DOHH2 (cell line): ENCODE results near the gene MTOR.

ENCODE experiments used
- H3F3A ChIP-seq: fragments of 200-600 bp; sonication (generic), shearing (Covaris generic); 2 replicates; pipeline ENCODE4 v1.6.0; 2016; ENCODE audit warnings: antibody characterized with exemption, mild to moderate bottlenecking; ENCODE audit not compliant: control insufficient read depth, insufficient read depth
- H3K27ac ChIP-seq: fragments of 200-600 bp; sonication (generic); 2 replicates; pipeline ENCODE4 v1.5.1; 2014; ENCODE audit warnings: low read depth, mild to moderate bottlenecking, low read length, moderate library complexity
- H3K27me3 ChIP-seq: fragments of 200-600 bp; sonication (generic); 2 replicates; pipeline ENCODE4 v1.6.1; 2014; ENCODE audit warnings: mild to moderate bottlenecking, low read length, mixed read lengths; ENCODE audit not compliant: control insufficient read depth
- H3K36me3 ChIP-seq: fragments of 200-600 bp; sonication (generic); 2 replicates; pipeline ENCODE4 v1.6.1; 2014; ENCODE audit warnings: mild to moderate bottlenecking, low read length, moderate library complexity, mixed read lengths; ENCODE audit not compliant: control insufficient read depth
- H3K4me1 ChIP-seq: fragments of 200-600 bp; sonication (generic); 2 replicates; pipeline ENCODE4 v1.6.1; 2014; ENCODE audit warnings: mild to moderate bottlenecking, low read length, mixed read lengths; ENCODE audit not compliant: control insufficient read depth
- H3K4me2 ChIP-seq: fragments of 200-600 bp; sonication (generic); 2 replicates; pipeline ENCODE4 v1.6.0; 2014; ENCODE audit warnings: mild to moderate bottlenecking, low read length, moderate library complexity
- H3K4me3 ChIP-seq: fragments of 200-600 bp; sonication (generic); 2 replicates; pipeline ENCODE4 v1.5.1; 2014; ENCODE audit warnings: mild to moderate bottlenecking, low read length, mixed read lengths
- H3K79me2 ChIP-seq: fragments of 200-600 bp; sonication (generic); 2 replicates; pipeline ENCODE4 v1.6.1; 2014; ENCODE audit warnings: mild to moderate bottlenecking, low read length, mixed read lengths; ENCODE audit not compliant: control insufficient read depth
- H3K9me2 ChIP-seq: fragments of 200-600 bp; sonication (generic); replicated peaks from 2 replicates; pipeline ENCODE4 v1.6.1; 2014; ENCODE audit warnings: mild to moderate bottlenecking, low read length, mixed read lengths; ENCODE audit not compliant: control insufficient read depth
- H3K9me3 ChIP-seq: fragments of 200-600 bp; sonication (generic); 2 replicates; pipeline ENCODE4 v1.6.1; 2014; ENCODE audit warnings: antibody characterized with exemption, low read length, mixed read lengths; ENCODE audit not compliant: control insufficient read depth, insufficient read depth
- H4K20me1 ChIP-seq: fragments of 200-600 bp; sonication (generic); 2 replicates; pipeline ENCODE4 v1.6.0; 2014; ENCODE audit warnings: low read depth, mild to moderate bottlenecking, antibody characterized with exemption, low read length, moderate library complexity; ENCODE audit not compliant: control insufficient read depth, insufficient read depth
- EZH2phosphoT487 ChIP-seq: fragments of 200-600 bp; sonication (generic); IDR thresholded peaks from 2 replicates; pipeline ENCODE4 v1.6.1; 2017; ENCODE audit warnings: borderline replicate concordance, mild to moderate bottlenecking, antibody characterized with exemption, low read length, moderate library complexity, mixed read lengths
- TF ChIP-seq, protein P1 (sequence below): fragments of 200-600 bp; sonication (generic); IDR thresholded peaks from one replicate; pipeline ENCODE4 v1.5.1; 2014; ENCODE audit warnings: antibody characterized with exemption, mild to moderate bottlenecking, low read depth, low read length; ENCODE audit not compliant: poor library complexity, severe bottlenecking

The MTOR gene

DNA sequence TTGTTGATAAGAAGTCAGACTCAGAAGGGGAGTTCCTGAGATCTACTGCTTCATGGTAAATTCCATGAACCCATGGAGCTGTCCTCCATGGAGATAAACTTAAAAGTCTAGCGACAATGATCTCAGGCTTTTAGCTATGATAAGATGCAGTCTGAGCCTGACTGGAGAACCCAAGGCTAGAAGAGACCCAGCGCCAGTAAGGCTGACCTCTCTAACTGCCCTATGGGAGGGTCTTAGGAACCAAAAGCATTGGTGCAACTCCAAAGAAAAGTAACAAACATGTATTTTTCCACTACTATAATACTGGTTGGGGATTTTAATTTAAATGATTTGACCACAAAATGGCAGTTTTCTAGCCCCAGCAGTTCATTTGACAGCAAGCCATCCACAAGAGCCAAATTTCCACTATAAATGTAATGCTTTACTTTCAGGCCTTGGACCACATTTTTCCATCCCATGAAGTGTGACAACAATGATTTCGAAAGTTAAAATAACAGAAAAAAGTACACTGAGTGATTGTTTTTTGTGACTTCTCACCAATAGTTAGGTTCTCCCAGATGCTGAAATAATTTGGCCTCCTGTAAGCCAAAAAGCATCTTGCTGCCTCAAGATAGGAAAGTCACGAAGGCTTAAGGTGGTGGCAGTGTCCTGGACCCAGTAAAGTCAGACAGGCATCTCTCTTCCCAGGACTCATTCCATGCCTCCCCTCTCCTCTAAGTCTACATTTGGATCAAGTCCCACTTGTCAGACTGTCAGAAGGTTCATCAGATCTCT lies 119.5 kb downstream of the MTOR start:
- H3K36me3 ChIP-seq, result peaks cover 71% of the 10 kb centered on the region
- no peak overlapping the region for H3K4me2 ChIP-seq

DNA sequence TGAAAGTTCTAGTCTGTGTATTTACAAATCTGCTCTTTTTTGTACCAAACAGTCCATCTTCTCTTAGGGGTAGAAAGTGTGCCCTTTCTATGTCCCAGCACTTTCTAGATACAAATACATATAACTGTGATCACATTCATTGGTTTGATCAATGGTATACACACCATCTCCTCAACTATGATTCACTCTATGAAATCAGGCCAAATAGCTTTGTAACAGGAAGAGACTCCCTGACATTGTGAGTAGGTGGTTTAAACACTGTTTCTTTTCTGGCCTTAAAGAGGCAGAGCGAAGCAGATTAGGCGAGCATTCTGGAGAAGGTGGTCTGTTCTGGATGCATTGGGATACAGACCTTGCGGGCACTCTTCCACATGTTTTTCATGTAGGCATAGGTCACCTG lies 123.4 kb downstream of the MTOR start:
- no peak for TF ChIP-seq EZH2phosphoT487
- TF ChIP-seq, protein P1, sequence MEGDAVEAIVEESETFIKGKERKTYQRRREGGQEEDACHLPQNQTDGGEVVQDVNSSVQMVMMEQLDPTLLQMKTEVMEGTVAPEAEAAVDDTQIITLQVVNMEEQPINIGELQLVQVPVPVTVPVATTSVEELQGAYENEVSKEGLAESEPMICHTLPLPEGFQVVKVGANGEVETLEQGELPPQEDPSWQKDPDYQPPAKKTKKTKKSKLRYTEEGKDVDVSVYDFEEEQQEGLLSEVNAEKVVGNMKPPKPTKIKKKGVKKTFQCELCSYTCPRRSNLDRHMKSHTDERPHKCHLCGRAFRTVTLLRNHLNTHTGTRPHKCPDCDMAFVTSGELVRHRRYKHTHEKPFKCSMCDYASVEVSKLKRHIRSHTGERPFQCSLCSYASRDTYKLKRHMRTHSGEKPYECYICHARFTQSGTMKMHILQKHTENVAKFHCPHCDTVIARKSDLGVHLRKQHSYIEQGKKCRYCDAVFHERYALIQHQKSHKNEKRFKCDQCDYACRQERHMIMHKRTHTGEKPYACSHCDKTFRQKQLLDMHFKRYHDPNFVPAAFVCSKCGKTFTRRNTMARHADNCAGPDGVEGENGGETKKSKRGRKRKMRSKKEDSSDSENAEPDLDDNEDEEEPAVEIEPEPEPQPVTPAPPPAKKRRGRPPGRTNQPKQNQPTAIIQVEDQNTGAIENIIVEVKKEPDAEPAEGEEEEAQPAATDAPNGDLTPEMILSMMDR, result no peak
- Histone ChIP-seq H3K27me3 (no peaks in the 10 kb centered on the region), H3K27ac (no peak overlapping the region)

More for the DNA sequence above, 119.5 kb downstream of the MTOR start:
- Histone ChIP-seq H3K4me1 (no peaks in the 10 kb centered on the region), H4K20me1 (no peaks in the 10 kb centered on the region), H3K27ac (no peak overlapping the region), H3K9me3 (no peaks in the 10 kb centered on the region), H3K9me2 (no peaks in the 10 kb centered on the region), H3F3A (no peaks in the 10 kb centered on the region), H3K79me2 (no peaks in the 10 kb centered on the region), H3K27me3 (no peaks in the 10 kb centered on the region), H3K4me3 (no peak overlapping the region)
- TF ChIP-seq, protein P1, result no peak
- no peak for TF ChIP-seq EZH2phosphoT487

DNA sequence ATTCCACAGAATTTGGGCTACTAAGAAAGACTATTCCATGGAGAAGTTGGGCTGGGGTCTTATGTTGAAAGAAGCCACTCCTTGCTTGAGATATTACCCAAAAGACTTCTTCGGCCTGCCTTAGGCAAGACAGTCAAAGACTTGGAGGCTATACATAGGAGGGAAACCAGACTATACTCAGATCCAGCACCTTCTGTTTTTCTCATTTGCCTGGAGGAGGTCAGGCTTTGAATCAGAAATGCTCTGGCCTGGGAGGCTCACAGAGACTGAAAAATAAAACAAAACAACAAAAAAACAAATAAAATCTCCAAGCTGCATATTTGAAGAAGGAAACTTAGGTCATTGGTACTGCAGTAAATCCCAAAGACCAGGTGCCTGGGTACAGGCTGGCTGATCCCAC lies 124.3 kb downstream of the MTOR start:
- no peak overlapping the region for H3K4me2 ChIP-seq
- H3K27me3 ChIP-seq, result no peaks in the 10 kb centered on the region
- TF ChIP-seq, protein P1, result no peak
- TF ChIP-seq EZH2phosphoT487, result no peak
- H3K4me1 ChIP-seq, result no peaks in the 10 kb centered on the region
- H3F3A ChIP-seq, result no peaks in the 10 kb centered on the region
- H3K79me2 ChIP-seq, result no peaks in the 10 kb centered on the region
- no peaks in the 10 kb centered on the region for H3K9me2 ChIP-seq
- no peak overlapping the region for H3K4me3 ChIP-seq
- H3K9me3 ChIP-seq, result no peaks in the 10 kb centered on the region
- no peak overlapping the region for H3K27ac ChIP-seq
- H3K36me3 ChIP-seq, result peaks cover 52% of the 10 kb centered on the region
- H4K20me1 ChIP-seq, result no peaks in the 10 kb centered on the region

More for the DNA sequence above, 123.4 kb downstream of the MTOR start:
- Histone ChIP-seq H3K4me2 (no peak overlapping the region), H3K9me2 (no peaks in the 10 kb centered on the region), H3K79me2 (no peaks in the 10 kb centered on the region), H3F3A (no peaks in the 10 kb centered on the region), H3K4me3 (no peak overlapping the region), H3K4me1 (no peaks in the 10 kb centered on the region), H3K9me3 (no peaks in the 10 kb centered on the region), H3K36me3 (peaks cover 54% of the 10 kb centered on the region), H4K20me1 (no peaks in the 10 kb centered on the region)
